IMR-90 (cell line): ENCODE measurements around the gene IFIT1.

Experiments
- CEBPB ChIP-seq: IDR thresholded peaks from 2 replicates; pipeline ENCODE4 v1.6.1; 2012; ENCODE audit warnings: low read depth, low read length, improper control_type of control experiment
- CHD1 ChIP-seq: IDR thresholded peaks from 2 replicates; pipeline ENCODE4 v1.6.1; 2012; ENCODE audit warnings: low read depth, low read length, improper control_type of control experiment
- CTCF ChIP-seq: conservative IDR thresholded peaks from 2 replicates; pipeline ENCODE4 v1.5.1; 2012; ENCODE audit warnings: mild to moderate bottlenecking, low read depth, low read length, improper control_type of control experiment
- ELK1 ChIP-seq: fragments of 150-350 bp; IDR thresholded peaks from 2 replicates; pipeline ENCODE4 v1.6.1; 2016; ENCODE audit warnings: low read depth, mild to moderate bottlenecking, low read length, moderate library complexity, borderline replicate concordance
- MAZ ChIP-seq: IDR thresholded peaks from 2 replicates; pipeline ENCODE4 v1.6.1; 2012; ENCODE audit warnings: low read depth, mild to moderate bottlenecking, low read length, improper control_type of control experiment, moderate library complexity, borderline replicate concordance
- MXI1 ChIP-seq: IDR thresholded peaks from 2 replicates; pipeline ENCODE4 v1.6.1; 2012; ENCODE audit warnings: low read depth, mild to moderate bottlenecking, low read length, moderate library complexity, borderline replicate concordance
- POLR2A ChIP-seq: IDR thresholded peaks from 2 replicates; pipeline ENCODE4 v1.6.1; 2012; ENCODE audit warnings: mild to moderate bottlenecking, low read depth, low read length
- RAD21 ChIP-seq: IDR thresholded peaks from 2 replicates; pipeline ENCODE4 v1.6.1; 2012; ENCODE audit warnings: low read length, improper control_type of control experiment
- TF ChIP-seq, protein P1 (sequence below): fragments of 150-350 bp; IDR thresholded peaks from 2 replicates; pipeline ENCODE4 v1.6.1; 2017; ENCODE audit warnings: mild to moderate bottlenecking, antibody characterized with exemption, low read length, low read depth

DNA sequence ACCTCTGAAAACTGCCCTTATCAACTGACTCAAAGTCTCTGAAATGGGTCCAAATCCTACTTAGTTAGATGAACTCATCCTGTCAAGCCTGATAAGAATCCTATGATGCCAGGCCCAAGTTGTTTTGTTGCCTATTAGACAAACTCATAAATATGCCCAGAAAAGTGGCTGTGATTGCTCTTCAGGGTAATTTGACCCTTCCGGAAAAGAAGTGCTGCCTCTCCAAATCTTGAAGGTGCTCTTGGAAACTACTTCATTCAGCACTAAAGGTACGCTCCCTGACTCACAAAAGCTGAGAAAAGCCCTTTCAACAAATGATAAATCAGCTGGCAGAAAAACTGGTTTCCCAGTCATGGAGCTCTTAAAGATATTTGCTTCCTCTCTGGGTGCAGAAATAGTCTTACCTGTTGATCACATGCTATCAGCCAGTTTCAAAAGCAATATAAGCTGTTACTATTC is 28.6 kb downstream of the IFIT1 start:
- TF ChIP-seq CTCF: no peak
- no peak for TF ChIP-seq POLR2A
- TF ChIP-seq MAZ: no peak
- TF ChIP-seq, protein P1, sequence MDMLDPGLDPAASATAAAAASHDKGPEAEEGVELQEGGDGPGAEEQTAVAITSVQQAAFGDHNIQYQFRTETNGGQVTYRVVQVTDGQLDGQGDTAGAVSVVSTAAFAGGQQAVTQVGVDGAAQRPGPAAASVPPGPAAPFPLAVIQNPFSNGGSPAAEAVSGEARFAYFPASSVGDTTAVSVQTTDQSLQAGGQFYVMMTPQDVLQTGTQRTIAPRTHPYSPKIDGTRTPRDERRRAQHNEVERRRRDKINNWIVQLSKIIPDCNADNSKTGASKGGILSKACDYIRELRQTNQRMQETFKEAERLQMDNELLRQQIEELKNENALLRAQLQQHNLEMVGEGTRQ: no peak
- no peak for TF ChIP-seq ELK1
- no peak for TF ChIP-seq RAD21
- no peak for TF ChIP-seq CEBPB
- no peak for TF ChIP-seq CHD1
- TF ChIP-seq MXI1: no peak
